ENCODE data around the gene SLC30A1. TPM values are rescaled to one million over a fixed set of nuclear protein-coding genes. Genes with fewer than 3 reads are reported as not detected.

The SLC30A1 gene
- total and polyA plus RNA-seq, 9 donors, result 7.4 to 23.4 (median 18.9) TPM

- no peak for TF ChIP-seq POLR2A (IDR thresholded peaks at IDR 0.05)
- no peak for TF ChIP-seq CTCF (IDR thresholded peaks at IDR 0.05)
- no peak for TF ChIP-seq EP300 (IDR thresholded peaks at IDR 0.05)
- Histone ChIP-seq H3K27ac (no peak overlapping the region), H3K36me3 (no peaks in the 10 kb centered on the region)
These were observed 53.8 kb downstream of the SLC30A1 start for GRCh38 chr1:211525101-211525676.

GRCh38 chr1:211524521-211524920 lies 54.4 kb downstream of the SLC30A1 start:
- intact Hi-C loops (cut with DNase I), result no loop called here
- 63 to 91% (median 86%) methylated on average over 9 to 10 of the region's 10 CpGs for WGBS, 3 donors
- TF ChIP-seq CTCF (IDR thresholded peaks at IDR 0.05), result no peak
- TF ChIP-seq EP300 (IDR thresholded peaks at IDR 0.05), result no peak
- TF ChIP-seq POLR2A (IDR thresholded peaks at IDR 0.05), result no peak
- no peak overlapping the region for H3K4me3 ChIP-seq
- H3K9me3 ChIP-seq, result no peaks in the 10 kb centered on the region
- no peaks in the 10 kb centered on the region for H3K36me3 ChIP-seq
- H3K4me1 ChIP-seq (ENCODE audit: insufficient read depth), result no peaks in the 10 kb centered on the region
- H3K27me3 ChIP-seq, result no peaks in the 10 kb centered on the region
- no peak overlapping the region for H3K27ac ChIP-seq
- DNase-seq, result no peak

More at GRCh38 chr1:211525101-211525676, 53.8 kb downstream of the SLC30A1 start:
- WGBS, 3 donors, result 76 to 93% (median 92%) methylated on average over 9 of the region's 9 CpGs
- intact Hi-C loops (cut with DNase I), result no loop called here
- Histone ChIP-seq H3K27me3 (no peaks in the 10 kb centered on the region), H3K4me3 (no peak overlapping the region), H3K4me1 (ENCODE audit: insufficient read depth) (no peaks in the 10 kb centered on the region), H3K9me3 (no peaks in the 10 kb centered on the region)
- DNase-seq, result no peak

GRCh38 chr1:211522804-211523203 lies 56.2 kb downstream of the SLC30A1 start:
- Histone ChIP-seq H3K27me3 (no peaks in the 10 kb centered on the region), H3K27ac (no peak overlapping the region), H3K4me1 (ENCODE audit: insufficient read depth) (no peaks in the 10 kb centered on the region), H3K4me3 (no peak overlapping the region), H3K36me3 (no peaks in the 10 kb centered on the region), H3K9me3 (no peaks in the 10 kb centered on the region)
- TF ChIP-seq POLR2A (IDR thresholded peaks at IDR 0.05), result no peak
- TF ChIP-seq CTCF (IDR thresholded peaks at IDR 0.05), result no peak
- no peak for TF ChIP-seq EP300 (IDR thresholded peaks at IDR 0.05)
- no peak for DNase-seq
- 87 to 89% (median 87%) methylated on average over 6 of the region's 6 CpGs for WGBS, 3 donors
- intact Hi-C loops (cut with DNase I), result no loop called here

Other genes with a start within 250 kb of the SLC30A1 start
- gene RD3, start 87.0 kb downstream of the SLC30A1 start, total RNA-seq, result not detected
- not detected for gene RD3, start 87.0 kb downstream of the SLC30A1 start, polyA plus RNA-seq
- gene NEK2, start 96.5 kb upstream of the SLC30A1 start, total RNA-seq, result 1 to 10 TPM in 1 of 7 donors, under 1 TPM in 2, not detected in 4; 0.20 to 1.8 (median 0.40) TPM
- under 1 TPM; 0.25 to 0.37 TPM for gene NEK2, start 96.5 kb upstream of the SLC30A1 start, polyA plus RNA-seq

Data from ovary (tissue), 9 donors.